ENCODE data around the gene GALNT5.

DNA sequence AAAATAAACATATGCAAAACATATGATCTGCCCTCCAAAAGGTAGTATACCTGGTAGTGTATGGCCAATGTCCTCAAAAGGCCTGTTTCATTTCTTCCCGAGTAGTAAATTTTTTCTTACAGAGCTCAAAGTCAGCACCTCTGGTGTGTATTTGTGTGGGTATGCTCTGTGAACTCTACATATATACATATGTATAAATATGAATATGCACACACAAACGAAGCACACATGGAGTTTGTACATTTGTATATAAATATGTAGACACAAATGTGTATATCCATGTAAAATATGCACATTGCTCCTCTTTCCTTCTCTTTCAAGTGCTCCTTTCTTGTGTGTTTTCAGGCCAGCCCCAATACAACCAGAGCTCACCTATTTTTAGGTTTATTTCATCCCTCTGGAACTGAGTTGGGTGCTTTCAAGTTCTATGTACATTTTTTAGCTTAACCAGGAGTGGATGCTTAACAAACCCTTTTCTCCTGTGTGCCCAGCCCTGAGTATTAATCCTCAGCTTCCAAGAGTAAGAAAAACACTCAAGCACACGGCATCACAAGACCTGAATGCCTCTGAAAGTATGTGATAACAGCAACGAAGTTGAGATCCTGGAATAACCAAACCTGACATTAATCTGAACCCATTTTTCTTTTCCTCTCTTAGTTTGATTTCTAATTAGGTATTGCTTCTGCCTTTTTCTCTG, 12.2 kb upstream of the GALNT5 start:
- no peak for TF ChIP-seq CTCF (IDR thresholded peaks at IDR 0.05; ENCODE audit: low read depth, low read length, missing input control)
- TF ChIP-seq RAD21 (IDR thresholded peaks at IDR 0.05) = no peak
- no peak for TF ChIP-seq SP1 (IDR thresholded peaks at IDR 0.05)
- TF ChIP-seq JUND (IDR thresholded peaks at IDR 0.05) = no peak
- TF ChIP-seq REST (IDR thresholded peaks at IDR 0.05) = no peak
- TF ChIP-seq TAF1 (conservative IDR thresholded peaks at IDR 0.05) = no peak
- TF ChIP-seq GABPA (IDR thresholded peaks at IDR 0.05 in 1 of 2, conservative IDR thresholded peaks at IDR 0.05 in 1 of 2) = no peak
- no peak for TF ChIP-seq ATF3 (IDR thresholded peaks at IDR 0.05)
- TF ChIP-seq YY1 (IDR thresholded peaks at IDR 0.05) = no peak
- no peak for TF ChIP-seq EGR1 (IDR thresholded peaks at IDR 0.05; ENCODE audit: low read depth in 2 of 2)
- TF ChIP-seq FOXA1 (IDR thresholded peaks at IDR 0.05) = no peak
- TF ChIP-seq, protein P1, sequence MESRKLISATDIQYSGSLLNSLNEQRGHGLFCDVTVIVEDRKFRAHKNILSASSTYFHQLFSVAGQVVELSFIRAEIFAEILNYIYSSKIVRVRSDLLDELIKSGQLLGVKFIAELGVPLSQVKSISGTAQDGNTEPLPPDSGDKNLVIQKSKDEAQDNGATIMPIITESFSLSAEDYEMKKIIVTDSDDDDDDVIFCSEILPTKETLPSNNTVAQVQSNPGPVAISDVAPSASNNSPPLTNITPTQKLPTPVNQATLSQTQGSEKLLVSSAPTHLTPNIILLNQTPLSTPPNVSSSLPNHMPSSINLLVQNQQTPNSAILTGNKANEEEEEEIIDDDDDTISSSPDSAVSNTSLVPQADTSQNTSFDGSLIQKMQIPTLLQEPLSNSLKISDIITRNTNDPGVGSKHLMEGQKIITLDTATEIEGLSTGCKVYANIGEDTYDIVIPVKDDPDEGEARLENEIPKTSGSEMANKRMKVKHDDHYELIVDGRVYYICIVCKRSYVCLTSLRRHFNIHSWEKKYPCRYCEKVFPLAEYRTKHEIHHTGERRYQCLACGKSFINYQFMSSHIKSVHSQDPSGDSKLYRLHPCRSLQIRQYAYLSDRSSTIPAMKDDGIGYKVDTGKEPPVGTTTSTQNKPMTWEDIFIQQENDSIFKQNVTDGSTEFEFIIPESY (IDR thresholded peaks at IDR 0.05) = no peak
- no peak for TF ChIP-seq MAX (IDR thresholded peaks at IDR 0.05)
